Measurements from ENCODE around the gene MRPL55.

MRPL55 gene

GRCh38 chr1:228082918-228083870 is 25.9 kb downstream of the MRPL55 start:
- peak; percentile 46 for DNase-seq

- peak; percentile 93 for DNase-seq
These were observed 26.7 kb downstream of the MRPL55 start, which contains the start of gene ARF1 for GRCh38 chr1:228082214-228082917. ARF1 (plus strand) TSS chr1:228082708; CDS start chr1:228097115, 14,407 bp downstream.

GRCh38 chr1:228081578-228082213 is 27.4 kb downstream of the MRPL55 start:
- DNase-seq = no peak

GRCh38 chr1:228081144-228081543 is 28.0 kb downstream of the MRPL55 start:
- DNase-seq = no peak

GRCh38 chr1:228079601-228080263 is 29.4 kb downstream of the MRPL55 start:
- no peak for DNase-seq

GRCh38 chr1:228079013-228079412 is 30.1 kb downstream of the MRPL55 start:
- no peak for DNase-seq

GRCh38 chr1:228077565-228078330 is 31.4 kb downstream of the MRPL55 start:
- DNase-seq = no peak

GRCh38 chr1:228076796-228077430 is 32.2 kb downstream of the MRPL55 start:
- no peak for DNase-seq

- DNase-seq = no peak
These were observed 33.3 kb downstream of the MRPL55 start for GRCh38 chr1:228075801-228076271.

- DNase-seq = no peak
These were observed 34.0 kb downstream of the MRPL55 start for GRCh38 chr1:228074954-228075730.

- no peak for DNase-seq
These were observed 35.1 kb downstream of the MRPL55 start for GRCh38 chr1:228073857-228074545.

GRCh38 chr1:228073061-228073856 is 35.8 kb downstream of the MRPL55 start:
- DNase-seq = no peak

GRCh38 chr1:228072658-228073043 is 36.4 kb downstream of the MRPL55 start:
- no peak for DNase-seq

GRCh38 chr1:228071839-228072657 is 37.1 kb downstream of the MRPL55 start:
- DNase-seq = no peak

GRCh38 chr1:228070851-228071250 is 38.2 kb downstream of the MRPL55 start:
- DNase-seq = no peak

- no peak for DNase-seq
These were observed 38.9 kb downstream of the MRPL55 start for GRCh38 chr1:228070173-228070572.

GRCh38 chr1:228068359-228068758 is 40.7 kb downstream of the MRPL55 start:
- no peak for DNase-seq

Data from fibroblast of upper back skin (primary cell).